Colonic mucosa (tissue), 4 donors: ENCODE measurements around the gene SLC25A34. TPM values are rescaled to one million over a fixed set of nuclear protein-coding genes. Genes with fewer than 3 reads are reported as not detected.
A peak's percentile ranks its signal among the peaks of the same experiment; 100 is the strongest.

ENCODE experiments used
- DNase-seq: peaks from one replicate; pipeline ENCODE4 v3.0.0-alpha.2; 2020
- H3K27ac ChIP-seq: fragments of 200-600 bp; one replicate; pipeline ENCODE4 v1.8.0; 2021
- H3K27me3 ChIP-seq: fragments of 200-600 bp; one replicate; pipeline ENCODE4 v1.8.0; 2021
- H3K36me3 ChIP-seq: fragments of 200-600 bp; one replicate; pipeline ENCODE4 v1.8.0; 2021
- H3K4me1 ChIP-seq: fragments of 200-600 bp; one replicate; pipeline ENCODE4 v1.8.0; 2021; ENCODE audit warnings: mild to moderate bottlenecking
- H3K4me3 ChIP-seq: fragments of 200-600 bp; one replicate; pipeline ENCODE4 v1.8.0; 2021
- H3K9ac ChIP-seq, 2 donors: one replicate each; pipeline ENCODE4 v1.7.0; 2013; ENCODE audit warnings: control low read depth in 2 of 2, low read depth in 2 of 2, low read length in 2 of 2
- H3K9me3 ChIP-seq: fragments of 200-600 bp; one replicate; pipeline ENCODE4 v1.8.0; 2021
- CTCF ChIP-seq: fragments of 200-600 bp; IDR thresholded peaks from one replicate; pipeline ENCODE4 v1.8.0; 2022; ENCODE audit warnings: antibody characterized with exemption, mild to moderate bottlenecking
- intact Hi-C: fragments of 100-400 bp; cut with DNase I; formaldehyde crosslinking; loops from one replicate; pipeline ENCODE4 v1.14.1; 2022
- total RNA-seq, 2 donors: library from RNA; stranded (reverse); fragmentation: NEBNext Ultra II Directional in 1 of 2; extraction: Animal tissue kit (Norgen Biotek cat#: 25700) in 1 of 2; gene quantifications; one replicate each; pipeline ENCODE4 v1.2.1, GENCODE V29; 2021
- donor health status: healthy.
- donor health status: DM: no; HTN: no; CAD: no.
- donor health status: DM: no; HTN: no; CAD: no.

SLC25A34 gene
- total RNA-seq, 2 donors from 2014 or later, result 3.2 to 16.0 TPM

DNA sequence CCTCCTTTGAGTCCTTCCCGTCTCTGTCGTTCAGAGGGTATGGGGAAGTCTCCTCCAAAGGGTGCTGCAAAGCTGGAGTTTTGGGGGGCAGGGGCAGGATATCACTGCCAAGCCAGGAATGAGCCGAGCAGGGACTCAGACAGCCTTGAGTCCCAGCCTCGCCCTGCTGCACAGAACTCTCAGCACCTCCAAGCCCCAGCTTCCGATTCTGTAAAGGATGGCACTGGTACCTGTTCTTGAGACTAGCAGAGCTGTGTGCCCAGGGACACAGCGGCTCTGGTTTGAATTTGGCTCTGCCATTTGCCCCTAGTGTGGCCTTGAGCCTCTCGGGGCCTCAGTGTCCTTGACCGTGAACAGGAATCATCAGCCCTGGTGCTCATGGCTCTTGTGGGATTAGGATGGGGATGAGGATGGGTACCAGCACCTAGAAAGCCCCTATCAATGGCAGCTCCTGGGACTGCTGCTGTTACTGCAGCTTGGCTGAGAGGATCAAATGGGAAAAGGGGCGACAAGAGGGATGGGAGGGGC, 21.0 kb downstream of the SLC25A34 start:
- no peak for TF ChIP-seq CTCF

GRCh38 chr1:15757575-15758342, 21.7 kb downstream of the SLC25A34 start:
- DNase-seq, result peak; percentile 69
- Histone ChIP-seq H3K4me1 (no peaks in the 10 kb centered on the region), H3K9me3 (no peaks in the 10 kb centered on the region), H3K27ac (peak overlapping the region; percentile 76), H3K4me3 (peak overlapping the region; percentile 65), H3K27me3 (no peaks in the 10 kb centered on the region), H3K36me3 (no peaks in the 10 kb centered on the region), H3K9ac (peak overlapping the region; percentile 79 to 86)
- intact Hi-C loops, result no loop called here
- no peak for TF ChIP-seq CTCF

More for the DNA sequence above, 21.0 kb downstream of the SLC25A34 start:
- H3K9me3 ChIP-seq, result no peaks in the 10 kb centered on the region
- no peaks in the 10 kb centered on the region for H3K27me3 ChIP-seq
- no peaks in the 10 kb centered on the region for H3K4me1 ChIP-seq
- peak overlapping the region; percentile 76 for H3K27ac ChIP-seq
- no peaks in the 10 kb centered on the region for H3K36me3 ChIP-seq
- intact Hi-C loops, result no loop called here
- peak overlapping the region; percentile 65 for H3K4me3 ChIP-seq
- peak overlapping the region; percentile 79 to 86 for H3K9ac ChIP-seq
- DNase-seq, result no peak

DNA sequence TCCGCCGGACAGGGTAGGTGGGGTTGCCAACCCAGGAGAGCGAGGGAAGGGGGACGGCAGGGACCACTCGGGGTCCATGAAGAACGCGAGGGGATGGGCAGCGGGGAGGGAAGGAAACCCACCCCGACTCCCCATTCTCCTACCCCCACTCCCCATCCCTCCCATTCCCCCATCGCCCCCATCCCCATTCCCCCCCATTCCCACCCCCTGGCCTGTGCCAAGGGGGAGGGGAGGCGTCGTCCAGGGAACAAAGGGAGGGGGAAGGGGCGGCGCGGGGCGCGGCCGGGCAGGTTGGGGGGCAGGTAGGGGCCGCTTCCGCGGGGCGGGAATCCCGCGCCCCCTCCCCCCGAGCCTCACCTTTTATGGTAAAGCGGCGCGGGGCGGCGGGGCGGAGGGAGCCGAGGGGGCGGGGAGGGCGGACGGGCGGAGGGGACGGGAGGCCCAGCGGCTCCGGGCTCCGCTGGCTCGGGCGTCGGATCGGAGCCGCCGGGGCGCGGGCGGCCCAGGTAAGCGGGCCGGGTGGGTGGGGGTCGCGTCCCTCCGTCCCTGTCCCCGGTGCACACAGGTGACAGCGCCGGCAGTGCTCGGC, 22.4 kb downstream of the SLC25A34 start, which contains the start of gene FBLIM1:
Gene FBLIM1, plus strand, starts transcription at position 453 of the 589 bp plus-strand sequence. CDS start 6,189 bp downstream, outside the sequence.
- Histone ChIP-seq H3K9me3 (no peaks in the 10 kb centered on the region), H3K27me3 (no peaks in the 10 kb centered on the region), H3K9ac (peak within 1 kb of the TSS; percentile 81 to 86), H3K36me3 (no peaks in the 10 kb centered on the region), H3K4me1 (no peaks in the 10 kb centered on the region), H3K27ac (peak within 1 kb of the TSS; percentile 76), H3K4me3 (peak within 1 kb of the TSS; percentile 65)
- DNase-seq, result no peak
- intact Hi-C loops, result no loop called here
- TF ChIP-seq CTCF, result no peak

DNA sequence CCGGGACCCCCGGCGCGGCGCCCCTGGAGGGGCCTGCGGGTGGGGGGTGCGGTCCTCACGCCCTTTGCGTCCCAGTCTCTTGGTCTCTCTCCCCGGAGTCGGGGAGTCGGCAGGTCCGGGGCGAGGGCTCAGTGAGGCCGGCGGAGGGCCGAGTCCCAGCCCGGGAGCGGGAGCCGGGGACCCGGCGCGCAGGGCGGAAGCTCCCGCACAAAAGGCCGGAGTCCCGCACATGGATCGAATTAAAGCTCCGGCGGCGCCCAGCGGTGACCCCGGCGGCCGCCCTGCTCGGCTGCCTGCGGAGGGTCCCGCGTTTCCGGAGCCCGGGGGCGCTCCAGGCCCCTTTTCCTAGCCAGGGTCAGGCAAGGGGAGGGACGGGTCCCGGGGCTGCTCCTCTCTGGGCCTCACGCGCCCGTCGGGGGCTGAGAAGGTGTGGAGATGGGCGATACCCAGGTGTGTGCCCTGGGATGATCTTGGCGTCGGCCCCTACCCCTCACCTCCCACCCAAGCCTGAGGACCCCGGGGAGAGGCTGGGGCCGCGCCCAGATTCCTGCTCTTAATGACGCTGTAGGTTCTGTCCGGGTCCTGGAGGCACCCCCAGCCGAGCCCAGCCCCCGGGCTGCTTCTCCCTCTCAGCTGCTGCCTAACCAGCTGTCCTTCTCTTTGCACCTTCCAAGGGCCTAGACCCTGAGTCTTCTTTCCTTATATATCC, 23.0 kb downstream of the SLC25A34 start:
- TF ChIP-seq CTCF, result no peak
- H3K4me1 ChIP-seq, result peaks cover 5% of the 10 kb centered on the region
- H3K9me3 ChIP-seq, result no peaks in the 10 kb centered on the region
- intact Hi-C loops, result no loop called here
- H3K4me3 ChIP-seq, result peak overlapping the region; percentile 65
- H3K36me3 ChIP-seq, result no peaks in the 10 kb centered on the region
- H3K27ac ChIP-seq, result peak overlapping the region; percentile 54
- peak overlapping the region; percentile 81 for H3K9ac ChIP-seq
- DNase-seq, result no peak
- no peaks in the 10 kb centered on the region for H3K27me3 ChIP-seq

- H3K27me3 ChIP-seq, result no peaks in the 10 kb centered on the region
- DNase-seq, result peak; percentile 36
- intact Hi-C loops, result no loop called here
- H3K9ac ChIP-seq, result peak overlapping the region in 1 of 2 donors; percentile 30
- H3K4me3 ChIP-seq, result no peak overlapping the region
- no peaks in the 10 kb centered on the region for H3K36me3 ChIP-seq
- H3K27ac ChIP-seq, result peak overlapping the region; percentile 51
- peaks cover 15% of the 10 kb centered on the region for H3K4me1 ChIP-seq
- no peaks in the 10 kb centered on the region for H3K9me3 ChIP-seq
- no peak for TF ChIP-seq CTCF
Observed at GRCh38 chr1:15760520-15761211, 24.6 kb downstream of the SLC25A34 start.
